SU-DHL-6 (cell line): ENCODE results near the gene RALGAPA1.

ENCODE experiments used
- EZH2phosphoT487 ChIP-seq: fragments of 200-600 bp; sonication (generic), shearing (Covaris generic); conservative IDR thresholded peaks from 2 replicates; pipeline ENCODE4 v1.6.1; 2018; ENCODE audit warnings: mild to moderate bottlenecking, antibody characterized with exemption, low read length, moderate library complexity, mixed read lengths
- TF ChIP-seq, protein P1 (sequence below): fragments of 200-600 bp; sonication (generic); IDR thresholded peaks from one replicate; pipeline ENCODE4 v1.5.1; 2017; ENCODE audit warnings: antibody characterized with exemption, mild to moderate bottlenecking, low read length, moderate library complexity; ENCODE audit not compliant: insufficient read depth, poor library complexity, severe bottlenecking

DNA sequence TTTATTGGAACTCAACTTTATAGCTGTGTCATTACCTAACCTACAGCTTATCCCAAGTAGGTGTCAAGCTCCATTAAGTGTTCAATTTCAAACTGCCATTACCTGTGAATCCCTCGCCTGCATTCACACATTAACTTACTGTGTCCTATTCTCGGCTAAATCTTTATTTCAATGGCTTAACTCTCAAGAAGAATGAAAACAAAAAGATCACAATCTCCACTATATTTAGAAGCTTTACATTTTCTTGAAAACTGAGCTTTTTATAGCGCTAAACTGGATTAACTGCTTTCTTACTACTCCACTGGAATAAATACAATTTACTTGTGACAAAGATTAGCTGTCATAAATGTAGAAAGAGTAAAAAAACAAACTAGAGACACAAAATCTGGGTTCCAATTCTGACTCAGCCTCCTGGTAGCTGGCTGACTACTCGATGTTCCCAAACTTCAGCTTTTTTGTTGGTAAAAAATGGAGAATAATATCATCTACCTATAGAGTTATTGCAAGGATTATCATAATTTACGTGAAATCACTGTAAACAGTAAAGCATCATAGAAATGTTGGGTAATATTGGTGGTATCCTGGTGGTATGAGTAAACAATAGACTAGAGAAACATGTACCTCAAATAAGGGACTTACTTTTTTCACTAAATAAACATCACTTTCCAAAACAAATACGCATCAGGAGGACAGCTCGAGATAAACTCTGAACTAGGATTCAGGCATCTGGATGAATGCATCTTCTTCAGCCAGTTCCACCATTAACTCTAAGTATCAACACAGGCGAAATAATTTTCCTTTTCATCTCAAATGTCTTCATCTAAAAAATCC, 1.7 kb downstream of the RALGAPA1 start:
- TF ChIP-seq, protein P1, sequence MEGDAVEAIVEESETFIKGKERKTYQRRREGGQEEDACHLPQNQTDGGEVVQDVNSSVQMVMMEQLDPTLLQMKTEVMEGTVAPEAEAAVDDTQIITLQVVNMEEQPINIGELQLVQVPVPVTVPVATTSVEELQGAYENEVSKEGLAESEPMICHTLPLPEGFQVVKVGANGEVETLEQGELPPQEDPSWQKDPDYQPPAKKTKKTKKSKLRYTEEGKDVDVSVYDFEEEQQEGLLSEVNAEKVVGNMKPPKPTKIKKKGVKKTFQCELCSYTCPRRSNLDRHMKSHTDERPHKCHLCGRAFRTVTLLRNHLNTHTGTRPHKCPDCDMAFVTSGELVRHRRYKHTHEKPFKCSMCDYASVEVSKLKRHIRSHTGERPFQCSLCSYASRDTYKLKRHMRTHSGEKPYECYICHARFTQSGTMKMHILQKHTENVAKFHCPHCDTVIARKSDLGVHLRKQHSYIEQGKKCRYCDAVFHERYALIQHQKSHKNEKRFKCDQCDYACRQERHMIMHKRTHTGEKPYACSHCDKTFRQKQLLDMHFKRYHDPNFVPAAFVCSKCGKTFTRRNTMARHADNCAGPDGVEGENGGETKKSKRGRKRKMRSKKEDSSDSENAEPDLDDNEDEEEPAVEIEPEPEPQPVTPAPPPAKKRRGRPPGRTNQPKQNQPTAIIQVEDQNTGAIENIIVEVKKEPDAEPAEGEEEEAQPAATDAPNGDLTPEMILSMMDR = no peak
- no peak for TF ChIP-seq EZH2phosphoT487
